ENCODE measurements around the gene INCENP.

Gene INCENP

GRCh38 chr11:62141111-62142042 is 17.6 kb downstream of the INCENP start:
- no peak for DNase-seq (ENCODE audit: low spot score)

- no peak for DNase-seq (ENCODE audit: low spot score)
Observed at GRCh38 chr11:62142043-62142375, 18.2 kb downstream of the INCENP start.

GRCh38 chr11:62142921-62143320 is 19.1 kb downstream of the INCENP start:
- DNase-seq (ENCODE audit: low spot score), result no peak

- DNase-seq (ENCODE audit: low spot score), result no peak
Observed at GRCh38 chr11:62143727-62144126, 19.9 kb downstream of the INCENP start.

GRCh38 chr11:62144641-62145255 is 20.9 kb downstream of the INCENP start:
- no peak for DNase-seq (ENCODE audit: low spot score)

GRCh38 chr11:62145261-62145871 is 21.6 kb downstream of the INCENP start:
- no peak for DNase-seq (ENCODE audit: low spot score)

- no peak for DNase-seq (ENCODE audit: low spot score)
Observed at GRCh38 chr11:62146476-62147200, 22.8 kb downstream of the INCENP start.

GRCh38 chr11:62147545-62147944 is 23.7 kb downstream of the INCENP start:
- DNase-seq (ENCODE audit: low spot score), result no peak

- DNase-seq (ENCODE audit: low spot score), result no peak
Observed at GRCh38 chr11:62148271-62148980, 24.6 kb downstream of the INCENP start.

- no peak for DNase-seq (ENCODE audit: low spot score)
Observed at GRCh38 chr11:62149986-62150886, 26.4 kb downstream of the INCENP start.

GRCh38 chr11:62150887-62151736 is 27.3 kb downstream of the INCENP start:
- DNase-seq (ENCODE audit: low spot score), result no peak

GRCh38 chr11:62151737-62152102 is 27.9 kb downstream of the INCENP start:
- no peak for DNase-seq (ENCODE audit: low spot score)

- no peak for DNase-seq (ENCODE audit: low spot score)
Observed at GRCh38 chr11:62152245-62153086, 28.7 kb downstream of the INCENP start.

GRCh38 chr11:62153087-62153395 is 29.2 kb downstream of the INCENP start:
- no peak for DNase-seq (ENCODE audit: low spot score)

- no peak for DNase-seq (ENCODE audit: low spot score)
Observed at GRCh38 chr11:62153617-62154016, 29.8 kb downstream of the INCENP start.

GRCh38 chr11:62157603-62158002 is 33.8 kb downstream of the INCENP start:
- DNase-seq (ENCODE audit: low spot score), result no peak

- no peak for DNase-seq (ENCODE audit: low spot score)
Observed at GRCh38 chr11:62166371-62166770, 42.6 kb downstream of the INCENP start.

- no peak for DNase-seq (ENCODE audit: low spot score)
Observed at GRCh38 chr11:62169448-62169847, 45.6 kb downstream of the INCENP start.

- no peak for DNase-seq (ENCODE audit: low spot score)
Observed at GRCh38 chr11:62169935-62170334, 46.1 kb downstream of the INCENP start.
